ENCODE data around the gene LCN9. TPM values are rescaled to one million over a fixed set of nuclear protein-coding genes. Genes with fewer than 3 reads are reported as not detected.

LCN9 gene
- total RNA-seq, 1 experiment from 2014 or later = not detected

DNA sequence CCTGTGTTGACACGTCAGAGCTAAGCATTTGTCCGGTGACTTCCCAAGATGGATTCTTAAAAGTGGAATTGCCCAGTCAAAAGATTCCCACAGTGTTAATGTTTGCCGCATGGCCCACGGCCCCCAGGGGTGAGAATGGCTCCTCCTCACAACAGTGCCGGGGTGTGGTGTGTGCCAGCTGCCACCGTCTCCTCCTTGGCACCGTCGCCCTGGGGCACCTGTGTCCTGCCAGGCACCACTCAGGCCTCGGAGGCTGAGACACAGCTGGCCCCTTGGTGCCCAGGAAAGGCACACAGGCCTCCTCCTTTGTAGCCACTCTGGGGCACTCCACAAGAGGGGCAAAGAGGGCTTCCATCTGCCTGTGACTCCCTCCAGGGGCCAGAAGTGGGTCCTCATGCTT is 43.2 kb downstream of the LCN9 start:
- TF ChIP-seq TCF7L2 (IDR thresholded peaks at IDR 0.05; ENCODE audit: low read depth, low read length) (no peak), REST (IDR thresholded peaks at IDR 0.05; ENCODE audit: insufficient read depth in 1 of 2, low read depth in 2 of 2, low read length in 1 of 2) (no peak), POLR2AphosphoS5 (IDR thresholded peaks at IDR 0.05; ENCODE audit: low read depth, low read length) (no peak), CTCF (IDR thresholded peaks at IDR 0.05) (no peak), SIN3A (IDR thresholded peaks at IDR 0.05; ENCODE audit: borderline replicate concordance, insufficient read depth, low read depth, low read length) (no peak)
- H3K4me1 ChIP-seq (ENCODE audit: control insufficient read depth, insufficient read depth, low read length) = no peaks in the 10 kb centered on the region; the same call in 1 of the 2 replicates
- no peaks in the 10 kb centered on the region for H3K27me3 ChIP-seq (ENCODE audit: control insufficient read depth, insufficient read depth, low read length)
- H3K27ac ChIP-seq (ENCODE audit: low read length) = no peak overlapping the region
- BruUV-seq (replicated peaks) = no TSS peak
- no peaks in the 10 kb centered on the region for H3K9me3 ChIP-seq (ENCODE audit: control insufficient read depth, insufficient read depth, low read depth, low read length)
- intact Hi-C loops (cut with micrococcal nuclease; ENCODE audit: unreplicated experiment) (no loop called here), in situ Hi-C loops (cut with HindIII; ENCODE audit: low pct_unique_long_range_greater_than_20kb, low sequenced_read_pairs) (no loop called here)
- ChIA-PET POLR2A (no interaction called here), CTCF (no interaction called here)
- no peaks in the 10 kb centered on the region for H3K36me3 ChIP-seq (ENCODE audit: control insufficient read depth, insufficient read depth, low read length)
- no peak overlapping the region for H3K4me3 ChIP-seq (ENCODE audit: low read depth in 2 of 2, low read length in 2 of 2)
- ATAC-seq = no peak
- no peak for DNase-seq (ENCODE audit: low read depth, low spot score)

DNA sequence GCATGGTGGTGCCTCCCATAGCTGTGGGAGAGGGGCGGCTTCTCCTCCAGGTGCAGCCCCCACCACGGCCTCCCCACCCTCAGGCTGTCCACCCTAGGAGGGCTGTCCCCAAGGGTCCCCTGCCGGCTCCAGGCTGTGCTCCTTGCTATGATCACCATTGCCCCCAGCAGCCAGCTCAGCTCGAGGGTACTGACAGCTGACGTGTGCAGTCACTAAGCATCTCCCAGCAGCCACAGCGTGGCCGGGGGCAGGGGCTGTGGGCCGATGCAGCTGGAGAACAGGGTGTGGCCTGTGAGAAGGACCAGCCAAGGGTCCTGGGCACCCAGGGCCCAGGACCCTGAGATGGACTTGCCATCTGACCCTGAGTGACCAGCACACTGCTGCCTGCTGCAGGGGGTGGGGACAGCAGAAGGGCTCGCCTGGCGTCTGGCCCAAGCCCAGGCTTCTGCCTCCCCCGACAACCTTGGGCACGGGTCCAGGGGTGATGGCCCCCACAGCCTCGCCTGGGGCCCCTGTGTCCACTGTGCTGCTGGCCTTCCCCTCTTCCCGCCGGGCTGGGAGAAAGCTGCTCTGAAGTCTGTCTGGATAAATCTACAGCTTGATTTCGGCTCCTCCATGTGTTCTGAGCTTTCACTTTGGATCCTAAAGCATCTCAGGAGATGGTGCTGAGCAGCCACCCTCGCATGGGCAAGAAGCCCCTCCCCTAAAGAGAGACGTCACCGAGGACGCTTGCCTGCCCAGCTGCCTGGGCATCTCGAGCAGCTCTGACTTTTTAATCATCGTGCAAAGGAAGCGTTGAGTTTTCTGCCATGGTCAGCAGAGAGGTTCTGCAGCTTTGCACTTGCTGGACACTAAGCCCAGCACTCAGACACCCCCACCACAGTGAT is 44.4 kb downstream of the LCN9 start:
- CTCF ChIA-PET = no interaction called here
- ATAC-seq (no peak), DNase-seq (ENCODE audit: low read depth, low spot score) (no peak)
- Histone ChIP-seq H3K9me3 (ENCODE audit: control insufficient read depth, insufficient read depth, low read depth, low read length) (no peaks in the 10 kb centered on the region), H3K36me3 (ENCODE audit: control insufficient read depth, insufficient read depth, low read length) (no peaks in the 10 kb centered on the region), H3K27me3 (ENCODE audit: control insufficient read depth, insufficient read depth, low read length) (no peaks in the 10 kb centered on the region), H3K4me3 (ENCODE audit: low read depth in 2 of 2, low read length in 2 of 2) (no peak overlapping the region), H3K4me1 (ENCODE audit: control insufficient read depth, insufficient read depth, low read length) (no peaks in the 10 kb centered on the region; the same call in 1 of the 2 replicates), H3K27ac (ENCODE audit: low read length) (no peak overlapping the region)
- TF ChIP-seq POLR2AphosphoS5 (IDR thresholded peaks at IDR 0.05; ENCODE audit: low read depth, low read length) (no peak), TCF7L2 (IDR thresholded peaks at IDR 0.05; ENCODE audit: low read depth, low read length) (no peak), SIN3A (IDR thresholded peaks at IDR 0.05; ENCODE audit: borderline replicate concordance, insufficient read depth, low read depth, low read length) (no peak), CTCF (IDR thresholded peaks at IDR 0.05) (no peak), REST (IDR thresholded peaks at IDR 0.05; ENCODE audit: insufficient read depth in 1 of 2, low read depth in 2 of 2, low read length in 1 of 2) (no peak)
- POLR2A ChIA-PET = no interaction called here
- no TSS peak for BruUV-seq (replicated peaks)
- in situ Hi-C loops (cut with HindIII; ENCODE audit: low pct_unique_long_range_greater_than_20kb, low sequenced_read_pairs) (no loop called here), intact Hi-C loops (cut with micrococcal nuclease; ENCODE audit: unreplicated experiment) (no loop called here)

Measured in Panc1 (cell line).